ENCODE results near the gene CES3. TPM values are rescaled to one million over a fixed set of nuclear protein-coding genes. Genes with fewer than 3 reads are reported as not detected.
A peak's percentile ranks its signal among the peaks of the same experiment; 100 is the strongest.

Gene CES3
- total and polyA plus RNA-seq, 12 donors: 0.22 to 1.7 (median 0.67) TPM; not detected in 1

- Histone ChIP-seq H3K27me3 (no peaks in the 10 kb centered on the region), H3K9me3 (replicated peaks in 1 of 3) (no peaks in the 10 kb centered on the region), H3K36me3 (replicated peaks in 1 of 2) (no peaks in the 10 kb centered on the region), H3K4me3 (no peak overlapping the region), H3K4me1 (replicated peaks in 1 of 2) (no peaks in the 10 kb centered on the region), H3K27ac (peak overlapping the region in 1 of 5 donors; percentile 53)
- DNase-seq: no peak
- WGBS, 4 donors: 78 to 94% (median 87%) methylated on average over 1 of the region's 1 CpG
- intact Hi-C loops (cut with DNase I): no loop called here
- no peak for TF ChIP-seq POLR2A (IDR thresholded peaks at IDR 0.05)
- no peak for TF ChIP-seq CTCF (IDR thresholded peaks at IDR 0.05)
Measured at GRCh38 chr16:66960270-66960669, 796 bp upstream of the CES3 start.

- WGBS, 4 donors: 53 to 76% (median 56%) methylated on average over 5 of the region's 5 CpGs
- Histone ChIP-seq H3K27me3 (no peaks in the 10 kb centered on the region), H3K36me3 (replicated peaks in 1 of 2) (no peaks in the 10 kb centered on the region), H3K27ac (no peak overlapping the region), H3K4me3 (no peak overlapping the region), H3K9me3 (replicated peaks in 1 of 3) (no peaks in the 10 kb centered on the region), H3K4me1 (replicated peaks in 1 of 2) (no peaks in the 10 kb centered on the region)
- no peak for DNase-seq
- intact Hi-C loops (cut with DNase I): no loop called here
- TF ChIP-seq CTCF (IDR thresholded peaks at IDR 0.05): no peak
Measured at GRCh38 chr16:66961914-66962313, 848 bp downstream of the CES3 start.

- WGBS, 4 donors: 64 to 71% (median 71%) methylated on average over 3 to 6 of the region's 6 CpGs; no CpG with 5 or more reads in 1 of the 4 donors
- Histone ChIP-seq H3K9me3 (replicated peaks in 1 of 3) (no peaks in the 10 kb centered on the region), H3K4me3 (no peak overlapping the region), H3K27me3 (no peaks in the 10 kb centered on the region), H3K4me1 (replicated peaks in 1 of 2) (peaks cover 0 to 5% of the 10 kb centered on the region in 2 donors), H3K36me3 (replicated peaks in 1 of 2) (no peaks in the 10 kb centered on the region), H3K27ac (no peak overlapping the region)
- no peak for DNase-seq
- intact Hi-C loops (cut with DNase I): no loop called here
- TF ChIP-seq POLR2A (IDR thresholded peaks at IDR 0.05) (no peak), CTCF (IDR thresholded peaks at IDR 0.05) (no peak)
Measured at GRCh38 chr16:66964049-66964448, 3.0 kb downstream of the CES3 start.

GRCh38 chr16:66968847-66969246 is 7.8 kb downstream of the CES3 start:
- DNase-seq: peak in 6 of 7 donors; percentile 74 to 86 (median 80)
- H3K36me3 ChIP-seq (replicated peaks in 1 of 2): no peaks in the 10 kb centered on the region
- no peak for TF ChIP-seq POLR2A (IDR thresholded peaks at IDR 0.05)
- no peak for TF ChIP-seq CTCF (IDR thresholded peaks at IDR 0.05)
- no peaks in the 10 kb centered on the region for H3K27me3 ChIP-seq
- no peak overlapping the region for H3K4me3 ChIP-seq
- intact Hi-C loops (cut with DNase I): no loop called here
- H3K27ac ChIP-seq: peak overlapping the region in 1 of 5 donors; percentile 22
- 43 to 67% (median 53%) methylated on average over 1 to 5 of the region's 5 CpGs for whole genome bisulfite sequencing, 4 donors
- H3K9me3 ChIP-seq (replicated peaks in 1 of 3): no peaks in the 10 kb centered on the region
- H3K4me1 ChIP-seq (replicated peaks in 1 of 2): peaks cover 0 to 5% of the 10 kb centered on the region in 2 donors
